ENCODE results near the gene CDC14C. TPM values are rescaled to one million over a fixed set of nuclear protein-coding genes. Genes with fewer than 3 reads are reported as not detected.

Gene CDC14C
- total RNA-seq, 1 experiment from 2014 or later, result not detected

GRCh38 chr7:48976253-48976652 is 51.9 kb downstream of the CDC14C start:
- Histone ChIP-seq H3K27ac (ENCODE audit: low read depth, low read length) (no peak overlapping the region), H3K4me2 (ENCODE audit: low read length) (no peak overlapping the region), H3K79me2 (ENCODE audit: insufficient read depth, low read length) (no peaks in the 10 kb centered on the region), H3K9me3 (ENCODE audit: control insufficient read depth in 1 of 2, insufficient read depth in 1 of 2, low read depth in 1 of 2, low read length in 2 of 2) (peaks cover 0 to 11% of the 10 kb centered on the region in 2 experiments; a peak in 2 of 4 replicates), H3K9ac (ENCODE audit: low read length) (no peak overlapping the region), H3K4me3 (replicated peaks in 1 of 2; ENCODE audit: low read depth in 1 of 2, low read length in 2 of 2) (no peak overlapping the region), H3K4me1 (ENCODE audit: control insufficient read depth in 1 of 2, insufficient read depth in 2 of 2, low read length in 2 of 2) (no peaks in the 10 kb centered on the region), H4K20me1 (ENCODE audit: insufficient read depth) (no peaks in the 10 kb centered on the region), H3K27me3 (ENCODE audit: insufficient read depth, low read length) (no peaks in the 10 kb centered on the region), H2AFZ (ENCODE audit: low read depth, low read length, poor library complexity, severe bottlenecking) (no peak overlapping the region), H3K36me3 (ENCODE audit: control insufficient read depth in 1 of 2, insufficient read depth in 2 of 2, low read length in 2 of 2) (no peaks in the 10 kb centered on the region), H3K9me2 (ENCODE audit: insufficient read depth) (no peaks in the 10 kb centered on the region)
- ChIA-PET POLR2A (no interaction called here), RAD21 (ENCODE audit: low non-redundant PET in 1 of 2, low total read pairs in 2 of 2, uncharacterized antibody in 2 of 2, unreplicated experiment in 2 of 2) (no interaction called here), CTCF (no interaction called here)
- no peak for DNase-seq (ENCODE audit: low read depth, low spot score)
- intact Hi-C loops (cut with micrococcal nuclease), result no loop called here
- no peak for ATAC-seq
- no peak for TF ChIP-seq SP1 (IDR thresholded peaks at IDR 0.05; ENCODE audit: low read depth)
- no peak for TF ChIP-seq ZNF274 (IDR thresholded peaks at IDR 0.05; ENCODE audit: low read depth, low read length)
- no peak for TF ChIP-seq YY1 (IDR thresholded peaks at IDR 0.05; ENCODE audit: extremely low read depth, insufficient replicate concordance, low read depth, low read length)
- no peak for TF ChIP-seq EZH2phosphoT487 (IDR thresholded peaks at IDR 0.05; ENCODE audit: borderline replicate concordance)
- TF ChIP-seq POLR2AphosphoS5 (IDR thresholded peaks at IDR 0.05; ENCODE audit: low read depth, low read length), result no peak
- no peak for TF ChIP-seq SIN3A (IDR thresholded peaks at IDR 0.05; ENCODE audit: low read depth)
- no peak for TF ChIP-seq MAX (IDR thresholded peaks at IDR 0.05)
- no peak for TF ChIP-seq ATF3 (IDR thresholded peaks at IDR 0.05)
- no peak for TF ChIP-seq JUND (IDR thresholded peaks at IDR 0.05)
- TF ChIP-seq ZBTB33 (IDR thresholded peaks at IDR 0.05; ENCODE audit: extremely low read depth, insufficient replicate concordance, low read length), result no peak
- no peak for TF ChIP-seq ELF1 (IDR thresholded peaks at IDR 0.05; ENCODE audit: borderline replicate concordance, low read depth)
- no peak for TF ChIP-seq CBX3 (IDR thresholded peaks at IDR 0.05; ENCODE audit: low read depth)
- TF ChIP-seq EZH2 (IDR thresholded peaks at IDR 0.05), result no peak
- no peak for TF ChIP-seq EGR1 (IDR thresholded peaks at IDR 0.05; ENCODE audit: low read depth)
- no peak for TF ChIP-seq RAD21 (IDR thresholded peaks at IDR 0.05; ENCODE audit: low read depth)
- TF ChIP-seq ZFX (IDR thresholded peaks at IDR 0.05), result no peak
- BruUV-seq (replicated peaks), result no TSS peak
